Nephron progenitor cell (in vitro differentiated cells): ENCODE data around the gene MOK.
"Not testable (repeated sequence)": the region's sequence is repeated elsewhere in the genome, so short reads cannot be mapped to it uniquely, and the experiment has no call there.

Source experiments
- DNase-seq: peaks from one replicate; pipeline ENCODE4 v3.0.0; 2021
- H3K27ac Mint-ChIP-seq: 2 replicates; pipeline ENCODE4 v1.8.0; 2021; ENCODE audit warnings: mild to moderate bottlenecking, moderate library complexity, mixed read lengths
- H3K27me3 Mint-ChIP-seq: 2 replicates; pipeline ENCODE4 v1.8.0; 2021; ENCODE audit warnings: mild to moderate bottlenecking, low read depth, mixed read lengths; ENCODE audit not compliant: poor library complexity
- H3K36me3 Mint-ChIP-seq: 2 replicates; pipeline ENCODE4 v1.8.0; 2021; ENCODE audit warnings: low read depth, mixed read lengths
- H3K4me1 Mint-ChIP-seq: 2 replicates; pipeline ENCODE4 v1.8.0; 2021; ENCODE audit warnings: mixed read lengths
- H3K4me3 Mint-ChIP-seq: 2 replicates; pipeline ENCODE4 v1.8.0; 2021; ENCODE audit warnings: mild to moderate bottlenecking, moderate library complexity, mixed read lengths
- H3K9me3 Mint-ChIP-seq: 2 replicates; pipeline ENCODE4 v1.8.0; 2021; ENCODE audit warnings: mild to moderate bottlenecking, moderate library complexity, mixed read lengths
- CTCF ChIP-seq: fragments of 200-600 bp; sonication (generic); IDR thresholded peaks from 2 replicates; pipeline ENCODE4 v1.5.0; 2021; ENCODE audit warnings: antibody characterized with exemption

Gene MOK

GRCh38 chr14:102241147-102241546, 63.8 kb downstream of the MOK start:
- no peak overlapping the region for H3K4me3 Mint-ChIP-seq
- H3K27me3 Mint-ChIP-seq, result no peaks in the 10 kb centered on the region
- DNase-seq, result no peak
- no peaks in the 10 kb centered on the region for H3K4me1 Mint-ChIP-seq
- H3K9me3 Mint-ChIP-seq, result peaks cover 3% of the 10 kb centered on the region
- no peaks in the 10 kb centered on the region for H3K36me3 Mint-ChIP-seq
- TF ChIP-seq CTCF, result no peak
- H3K27ac Mint-ChIP-seq, result no peak overlapping the region

- not testable (repeated sequence) for H3K9me3 Mint-ChIP-seq, H3K27me3 Mint-ChIP-seq, H3K4me1 Mint-ChIP-seq, DNase-seq, H3K36me3 Mint-ChIP-seq, H3K4me3 Mint-ChIP-seq
- H3K27ac Mint-ChIP-seq, result peak overlapping the region; percentile 21
These were observed 64.5 kb downstream of the MOK start for GRCh38 chr14:102240481-102240880.

- no peak for TF ChIP-seq CTCF
- Mint-ChIP-seq H3K27me3 (no peaks in the 10 kb centered on the region), H3K4me1 (no peaks in the 10 kb centered on the region), H3K27ac (no peak overlapping the region), H3K36me3 (no peaks in the 10 kb centered on the region), H3K9me3 (peaks cover 3% of the 10 kb centered on the region), H3K4me3 (no peak overlapping the region)
- no peak for DNase-seq
These were observed 65.7 kb downstream of the MOK start for GRCh38 chr14:102239231-102239630.

GRCh38 chr14:102238766-102239165, 66.2 kb downstream of the MOK start:
- H3K4me3 Mint-ChIP-seq, result no peak overlapping the region
- no peak for DNase-seq
- peaks cover 3% of the 10 kb centered on the region for H3K9me3 Mint-ChIP-seq
- no peaks in the 10 kb centered on the region for H3K36me3 Mint-ChIP-seq
- peaks cover under 1% of the 10 kb centered on the region for H3K4me1 Mint-ChIP-seq
- no peaks in the 10 kb centered on the region for H3K27me3 Mint-ChIP-seq
- no peak for TF ChIP-seq CTCF
- no peak overlapping the region for H3K27ac Mint-ChIP-seq

GRCh38 chr14:102238131-102238530, 66.8 kb downstream of the MOK start:
- Mint-ChIP-seq H3K27ac (no peak overlapping the region), H3K4me1 (peaks cover 4% of the 10 kb centered on the region), H3K9me3 (peaks cover 3% of the 10 kb centered on the region), H3K36me3 (no peaks in the 10 kb centered on the region), H3K27me3 (no peaks in the 10 kb centered on the region), H3K4me3 (no peak overlapping the region)
- no peak for DNase-seq
- TF ChIP-seq CTCF, result no peak

- H3K27ac Mint-ChIP-seq, result no peak overlapping the region
- H3K9me3 Mint-ChIP-seq, result peaks cover 3% of the 10 kb centered on the region
- H3K27me3 Mint-ChIP-seq, result no peaks in the 10 kb centered on the region
- H3K36me3 Mint-ChIP-seq, result no peaks in the 10 kb centered on the region
- TF ChIP-seq CTCF, result no peak
- DNase-seq, result no peak
- no peak overlapping the region for H3K4me3 Mint-ChIP-seq
- peaks cover 4% of the 10 kb centered on the region for H3K4me1 Mint-ChIP-seq
These were observed 68.9 kb downstream of the MOK start for GRCh38 chr14:102236026-102236425.
